ENCODE data around the gene RAB3A.

The RAB3A gene

DNA sequence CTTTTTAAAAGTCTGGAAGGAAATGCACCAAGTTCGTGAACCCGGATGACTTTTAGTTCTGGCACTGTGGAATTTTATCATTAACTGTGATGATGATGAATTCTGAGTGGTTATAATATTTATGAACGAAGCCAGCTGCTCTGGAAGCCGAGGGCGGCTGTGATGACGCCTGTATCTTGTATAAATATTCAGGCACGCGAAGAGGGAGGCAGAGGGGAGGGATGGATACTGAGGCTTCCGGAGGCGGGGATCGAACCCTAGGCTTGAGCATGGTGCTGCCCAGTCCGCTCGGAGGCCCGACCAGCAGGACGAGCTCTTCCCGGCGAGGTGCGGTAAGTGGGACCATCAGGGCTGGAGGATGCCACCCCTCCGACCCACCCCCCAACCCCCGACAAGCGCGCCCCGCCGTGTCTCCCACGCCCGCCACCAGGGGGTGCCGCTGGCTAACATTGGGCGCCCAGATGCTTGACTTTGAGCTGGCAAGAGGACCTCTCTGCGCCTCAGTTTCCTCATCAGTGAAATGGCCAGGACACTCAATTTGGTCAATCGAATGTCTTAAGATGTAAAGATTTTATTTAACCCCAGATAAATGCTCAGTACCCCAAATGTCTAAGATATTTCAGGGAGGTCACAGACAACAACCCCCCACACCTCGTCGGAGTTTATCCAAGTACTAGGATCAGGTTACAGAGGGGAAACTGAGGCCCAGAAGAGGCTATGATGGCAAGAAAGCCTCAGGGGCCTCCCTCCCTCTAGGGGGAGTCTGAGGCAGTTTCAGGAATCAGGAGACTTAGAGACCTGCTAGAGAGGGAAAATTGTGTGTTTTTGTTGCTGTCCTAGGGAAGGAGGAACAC, 4.5 kb upstream of the RAB3A start:
- H3K9ac ChIP-seq (ENCODE audit: insufficient read length), result no peak overlapping the region
- DNase-seq (ENCODE audit: low read depth, low spot score), result no peak

DNA sequence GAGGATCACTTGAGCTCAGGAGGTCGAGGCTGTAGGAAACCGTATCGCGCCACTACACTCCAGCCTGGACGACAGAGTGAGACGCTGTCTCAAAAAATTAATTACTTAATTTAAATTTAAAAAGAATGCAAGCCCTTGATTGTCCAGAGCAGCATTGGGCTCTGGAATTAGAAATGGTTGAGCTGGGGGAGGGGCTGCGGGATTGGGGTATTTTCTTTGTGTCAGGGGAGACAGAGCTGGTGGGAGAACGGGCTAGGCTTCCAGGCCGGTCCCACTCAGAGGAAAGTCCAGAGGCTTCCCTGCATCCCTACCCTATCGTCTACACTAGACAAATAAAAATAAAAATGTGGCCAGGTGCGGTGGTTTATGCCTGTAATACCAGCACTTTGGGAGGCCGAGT, 2.2 kb upstream of the RAB3A start:
- Histone ChIP-seq H3K9me3 (ENCODE audit: low read depth, low read length) (no peaks in the 10 kb centered on the region), H3K9ac (ENCODE audit: insufficient read length) (no peak overlapping the region), H3K27ac (peak overlapping the region; percentile 94), H3K36me3 (ENCODE audit: insufficient read depth, low read length) (peaks cover 3% of the 10 kb centered on the region; the same call in 1 of the 2 replicates), H3K4me3 (peak overlapping the region; percentile 88)
- no peak for TF ChIP-seq EZH2 (IDR thresholded peaks at IDR 0.05)
- no peak for TF ChIP-seq FOXP2 (optimal IDR thresholded peaks at IDR 0.05; ENCODE audit: control extremely low read depth, extremely low read length, insufficient read depth)
- no peak for TF ChIP-seq POLR2AphosphoS5 (IDR thresholded peaks at IDR 0.05; ENCODE audit: borderline replicate concordance, low read depth, low read length)
- DNase-seq (ENCODE audit: low read depth, low spot score), result no peak

More for the DNA sequence above, 4.5 kb upstream of the RAB3A start:
- TF ChIP-seq FOXP2 (optimal IDR thresholded peaks at IDR 0.05; ENCODE audit: control extremely low read depth, extremely low read length, insufficient read depth) (no peak), POLR2AphosphoS5 (IDR thresholded peaks at IDR 0.05; ENCODE audit: borderline replicate concordance, low read depth, low read length) (no peak), EZH2 (IDR thresholded peaks at IDR 0.05) (no peak)
- Histone ChIP-seq H3K36me3 (ENCODE audit: insufficient read depth, low read length) (no peaks in the 10 kb centered on the region), H3K4me3 (no peak overlapping the region), H3K9me3 (ENCODE audit: low read depth, low read length) (no peaks in the 10 kb centered on the region), H3K27ac (no peak overlapping the region)

DNA sequence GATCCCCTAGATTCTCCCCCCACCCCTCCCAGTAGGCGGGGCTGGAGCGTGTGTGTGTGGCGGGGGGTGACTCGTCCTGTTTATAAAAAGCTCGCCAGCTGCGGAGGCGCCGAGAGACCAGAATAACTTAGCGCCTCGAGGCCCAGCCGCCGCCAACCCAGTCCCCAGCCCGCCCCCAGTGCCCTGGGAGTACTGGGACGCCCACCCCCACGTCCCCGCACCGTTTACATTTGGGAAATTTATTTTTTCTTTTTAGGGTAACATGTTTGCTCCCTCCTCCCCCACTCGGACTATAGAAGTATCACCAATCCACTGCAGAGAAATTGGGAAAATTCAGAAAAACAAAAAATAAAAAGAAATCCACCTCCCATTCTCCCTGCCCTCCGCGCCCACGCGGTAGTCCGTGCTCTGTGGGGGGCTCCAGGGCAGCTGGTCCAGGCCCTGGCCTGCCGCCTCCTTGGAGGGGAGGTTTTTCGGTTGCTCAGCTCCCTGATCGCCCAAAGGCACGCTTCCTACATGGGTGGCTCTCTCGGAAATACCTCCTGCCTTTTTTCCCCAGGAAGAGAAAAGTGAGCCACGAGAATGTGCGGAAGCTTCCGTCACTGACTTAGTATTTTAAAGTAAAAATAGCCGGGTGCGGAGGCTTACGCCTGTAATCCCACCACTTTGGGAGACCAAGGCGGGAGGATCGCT, 1.5 kb upstream of the RAB3A start:
- H3K4me3 ChIP-seq, result peak overlapping the region; percentile 88
- no peaks in the 10 kb centered on the region for H3K9me3 ChIP-seq (ENCODE audit: low read depth, low read length)
- H3K36me3 ChIP-seq (ENCODE audit: insufficient read depth, low read length), result peaks cover 5% of the 10 kb centered on the region; the same call in 1 of the 2 replicates
- TF ChIP-seq FOXP2 (optimal IDR thresholded peaks at IDR 0.05; ENCODE audit: control extremely low read depth, extremely low read length, insufficient read depth), result no peak
- no peak for TF ChIP-seq EZH2 (IDR thresholded peaks at IDR 0.05)
- TF ChIP-seq POLR2AphosphoS5 (IDR thresholded peaks at IDR 0.05; ENCODE audit: borderline replicate concordance, low read depth, low read length), result no peak
- peak overlapping the region; percentile 94 for H3K27ac ChIP-seq
- no peak for DNase-seq (ENCODE audit: low read depth, low spot score)
- H3K9ac ChIP-seq (ENCODE audit: insufficient read length), result peak overlapping the region; percentile 85

DNA sequence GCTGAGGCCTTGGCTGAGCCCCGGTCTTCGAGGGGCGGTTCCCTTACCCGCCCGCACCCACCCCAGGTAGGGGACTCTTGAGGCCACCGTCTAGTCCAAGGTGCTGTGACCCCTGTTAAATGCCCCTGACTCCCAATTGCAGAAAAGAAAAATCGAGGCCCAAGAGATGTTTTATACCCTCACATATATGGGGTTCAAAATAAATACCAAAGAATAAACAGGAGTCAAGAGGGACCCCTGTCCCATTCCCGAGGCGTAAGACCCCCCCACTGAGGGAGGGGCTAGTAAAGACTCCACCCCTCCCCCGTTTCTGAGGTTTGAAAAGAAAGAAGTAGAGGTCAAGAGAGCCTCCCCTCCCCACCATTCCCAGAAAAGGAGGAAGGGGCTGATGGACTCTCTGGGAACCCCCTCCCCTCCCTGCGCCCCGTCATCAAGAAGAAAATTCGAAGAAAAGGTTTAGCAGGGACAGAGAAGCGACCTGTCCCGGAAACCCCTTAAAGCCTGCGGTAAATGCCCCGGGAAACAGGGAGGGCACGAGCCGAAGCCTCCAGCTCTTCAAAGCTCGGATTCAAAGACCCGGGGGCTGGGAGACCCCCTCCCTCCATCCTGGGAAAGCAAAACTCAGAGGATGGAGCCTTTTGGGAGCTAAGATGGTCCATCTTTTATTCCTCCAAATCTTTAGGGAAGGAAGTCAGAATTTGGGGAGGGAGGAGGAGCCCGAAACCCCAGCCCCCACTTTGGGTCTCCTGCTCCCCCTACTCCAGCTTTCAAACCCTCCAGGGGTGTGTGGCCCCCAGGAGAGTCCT, 755 bp upstream of the RAB3A start:
- Histone ChIP-seq H3K27ac (peak overlapping the region; percentile 94), H3K4me3 (peak overlapping the region; percentile 88), H3K36me3 (ENCODE audit: insufficient read depth, low read length) (peaks cover 7% of the 10 kb centered on the region; the same call in 1 of the 2 replicates), H3K9me3 (ENCODE audit: low read depth, low read length) (no peaks in the 10 kb centered on the region), H3K9ac (ENCODE audit: insufficient read length) (peak overlapping the region; percentile 85)
- DNase-seq (ENCODE audit: low read depth, low spot score), result no peak
- peak; percentile 46; the same call in 1 of the 2 replicates for TF ChIP-seq POLR2AphosphoS5 (IDR thresholded peaks at IDR 0.05; ENCODE audit: borderline replicate concordance, low read depth, low read length)
- no peak for TF ChIP-seq FOXP2 (optimal IDR thresholded peaks at IDR 0.05; ENCODE audit: control extremely low read depth, extremely low read length, insufficient read depth)
- no peak for TF ChIP-seq EZH2 (IDR thresholded peaks at IDR 0.05)

DNA sequence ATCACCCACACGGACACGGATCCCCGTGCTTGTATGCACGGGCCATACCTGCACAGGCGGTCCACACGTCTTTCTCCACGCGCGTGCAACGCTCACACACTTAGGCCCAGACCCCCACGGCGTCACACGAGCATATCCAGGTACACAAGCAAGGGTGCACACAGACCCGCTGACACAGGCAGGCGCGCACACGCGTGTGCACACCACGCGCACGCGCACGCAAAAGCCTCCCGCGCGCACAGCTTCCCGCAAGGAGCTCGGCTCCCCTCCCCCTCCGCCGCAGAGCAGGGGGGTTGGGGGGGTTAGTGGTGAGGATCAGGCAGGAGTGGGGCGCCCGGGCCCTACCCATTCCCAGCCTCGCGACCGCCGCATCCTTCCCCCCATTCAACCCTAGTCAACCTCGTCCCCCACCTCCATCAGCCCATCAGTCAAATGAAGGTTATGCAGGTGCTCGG, 407 bp downstream of the RAB3A start:
- H3K4me3 ChIP-seq, result peak overlapping the region; percentile 89
- peaks cover 12% of the 10 kb centered on the region; the same call in 1 of the 2 replicates for H3K36me3 ChIP-seq (ENCODE audit: insufficient read depth, low read length)
- TF ChIP-seq POLR2AphosphoS5 (IDR thresholded peaks at IDR 0.05; ENCODE audit: borderline replicate concordance, low read depth, low read length) (no peak), EZH2 (IDR thresholded peaks at IDR 0.05) (no peak), FOXP2 (optimal IDR thresholded peaks at IDR 0.05; ENCODE audit: control extremely low read depth, extremely low read length, insufficient read depth) (no peak)
- no peak overlapping the region for H3K9ac ChIP-seq (ENCODE audit: insufficient read length)
- no peaks in the 10 kb centered on the region for H3K9me3 ChIP-seq (ENCODE audit: low read depth, low read length)
- no peak overlapping the region for H3K27ac ChIP-seq
- DNase-seq (ENCODE audit: low read depth, low spot score), result no peak

DNA sequence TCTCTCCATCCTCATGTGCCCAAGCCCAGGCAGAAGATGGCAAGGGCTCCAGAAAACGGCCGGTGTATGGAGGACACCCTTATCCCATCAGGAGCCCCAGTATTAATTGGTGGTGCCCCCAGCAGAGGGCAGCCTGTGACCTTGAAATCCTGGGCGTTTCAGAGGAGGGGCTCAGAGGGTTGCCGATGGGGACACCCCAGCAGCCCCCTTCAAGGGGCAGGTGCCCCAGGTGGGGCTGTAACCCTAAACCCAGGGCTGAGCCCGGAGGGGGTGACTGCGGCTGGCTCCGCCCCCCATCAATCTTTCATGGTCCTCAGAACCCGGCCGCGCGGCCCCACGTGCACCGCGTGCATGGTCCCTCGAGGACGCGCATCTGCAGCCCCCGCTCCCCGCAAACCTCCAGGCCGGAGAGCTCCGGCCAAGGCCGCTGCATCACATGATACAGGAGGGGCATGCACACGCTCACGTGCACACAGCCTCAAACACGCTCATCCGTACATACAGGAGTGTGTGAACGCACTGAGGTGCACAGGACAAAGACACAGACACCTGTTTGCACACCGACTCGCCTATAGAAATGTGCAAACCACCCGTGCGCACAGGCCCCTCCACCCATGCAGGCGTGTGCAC, 949 bp downstream of the RAB3A start:
- no peak for DNase-seq (ENCODE audit: low read depth, low spot score)
- Histone ChIP-seq H3K9ac (ENCODE audit: insufficient read length) (no peak overlapping the region), H3K9me3 (ENCODE audit: low read depth, low read length) (no peaks in the 10 kb centered on the region), H3K4me3 (peak overlapping the region; percentile 89), H3K36me3 (ENCODE audit: insufficient read depth, low read length) (peaks cover 18% of the 10 kb centered on the region; the same call in 1 of the 2 replicates), H3K27ac (no peak overlapping the region)
- TF ChIP-seq FOXP2 (optimal IDR thresholded peaks at IDR 0.05; ENCODE audit: control extremely low read depth, extremely low read length, insufficient read depth) (no peak), EZH2 (IDR thresholded peaks at IDR 0.05) (no peak), POLR2AphosphoS5 (IDR thresholded peaks at IDR 0.05; ENCODE audit: borderline replicate concordance, low read depth, low read length) (no peak)

DNA sequence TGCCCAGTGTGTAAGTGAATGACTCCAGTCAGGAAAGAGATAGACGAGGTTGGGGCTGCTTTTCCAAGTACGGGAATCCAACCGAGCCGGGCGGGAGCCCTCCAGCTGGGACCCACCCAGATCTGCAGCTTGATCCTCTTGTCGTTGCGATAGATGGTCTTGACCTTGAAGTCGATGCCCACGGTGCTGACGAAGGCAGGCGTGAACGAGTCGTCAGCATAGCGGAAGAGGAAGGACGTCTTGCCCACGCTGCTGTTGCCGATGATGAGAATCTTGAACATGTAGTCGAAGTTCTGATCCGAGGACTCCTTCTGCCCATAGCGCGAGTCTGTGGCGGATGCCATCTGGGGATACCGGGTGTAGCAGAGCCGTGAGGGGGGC, 1.5 kb downstream of the RAB3A start:
- Histone ChIP-seq H3K4me3 (peak overlapping the region; percentile 89), H3K27ac (no peak overlapping the region), H3K9ac (ENCODE audit: insufficient read length) (no peak overlapping the region), H3K9me3 (ENCODE audit: low read depth, low read length) (no peaks in the 10 kb centered on the region), H3K36me3 (ENCODE audit: insufficient read depth, low read length) (peaks cover 19% of the 10 kb centered on the region; the same call in 1 of the 2 replicates)
- DNase-seq (ENCODE audit: low read depth, low spot score), result no peak
- TF ChIP-seq FOXP2 (optimal IDR thresholded peaks at IDR 0.05; ENCODE audit: control extremely low read depth, extremely low read length, insufficient read depth) (no peak), EZH2 (IDR thresholded peaks at IDR 0.05) (no peak), POLR2AphosphoS5 (IDR thresholded peaks at IDR 0.05; ENCODE audit: borderline replicate concordance, low read depth, low read length) (no peak)
